GM12891 (cell line): ENCODE data around the gene CDK14.
"Not testable (repeated sequence)": the region's sequence is repeated elsewhere in the genome, so short reads cannot be mapped to it uniquely, and the experiment has no call there.

Experiments used
- DNase-seq: peaks from one replicate; pipeline ENCODE4 v3.0.0; 2011; ENCODE audit warnings: low spot score; ENCODE audit not compliant: insufficient read length
- FAIRE-seq: peaks from 2 replicates; lab custom pipeline; 2011; peaks lifted over from hg19 to GRCh38; lab: Jason Lieb, UNC
- PAX5 ChIP-seq: IDR thresholded peaks from 2 replicates; pipeline ENCODE4 v1.6.1; 2011; ENCODE audit warnings: low read length, moderate library complexity, mild to moderate bottlenecking; ENCODE audit not compliant: insufficient read depth, severe bottlenecking
- POLR2A ChIP-seq: IDR thresholded peaks from 2 replicates; pipeline ENCODE4 v1.6.1; 2011; ENCODE audit warnings: low read depth, low read length, control low read depth
- POLR2AphosphoS5 ChIP-seq: IDR thresholded peaks from 2 replicates; pipeline ENCODE4 v1.6.1; 2011; ENCODE audit warnings: low read depth, low read length, control low read depth
- POU2F2 ChIP-seq: IDR thresholded peaks from 2 replicates; pipeline ENCODE4 v1.6.1; 2011; ENCODE audit warnings: low read depth, mild to moderate bottlenecking, control low read depth, low read length, moderate library complexity
- SPI1 ChIP-seq: IDR thresholded peaks from 2 replicates; pipeline ENCODE4 v1.6.1; 2011; ENCODE audit warnings: low read depth, low read length, control low read depth
- TAF1 ChIP-seq: IDR thresholded peaks from 2 replicates; pipeline ENCODE4 v1.6.1; 2011; ENCODE audit warnings: low read depth, low read length, control low read depth

Gene CDK14

DNA sequence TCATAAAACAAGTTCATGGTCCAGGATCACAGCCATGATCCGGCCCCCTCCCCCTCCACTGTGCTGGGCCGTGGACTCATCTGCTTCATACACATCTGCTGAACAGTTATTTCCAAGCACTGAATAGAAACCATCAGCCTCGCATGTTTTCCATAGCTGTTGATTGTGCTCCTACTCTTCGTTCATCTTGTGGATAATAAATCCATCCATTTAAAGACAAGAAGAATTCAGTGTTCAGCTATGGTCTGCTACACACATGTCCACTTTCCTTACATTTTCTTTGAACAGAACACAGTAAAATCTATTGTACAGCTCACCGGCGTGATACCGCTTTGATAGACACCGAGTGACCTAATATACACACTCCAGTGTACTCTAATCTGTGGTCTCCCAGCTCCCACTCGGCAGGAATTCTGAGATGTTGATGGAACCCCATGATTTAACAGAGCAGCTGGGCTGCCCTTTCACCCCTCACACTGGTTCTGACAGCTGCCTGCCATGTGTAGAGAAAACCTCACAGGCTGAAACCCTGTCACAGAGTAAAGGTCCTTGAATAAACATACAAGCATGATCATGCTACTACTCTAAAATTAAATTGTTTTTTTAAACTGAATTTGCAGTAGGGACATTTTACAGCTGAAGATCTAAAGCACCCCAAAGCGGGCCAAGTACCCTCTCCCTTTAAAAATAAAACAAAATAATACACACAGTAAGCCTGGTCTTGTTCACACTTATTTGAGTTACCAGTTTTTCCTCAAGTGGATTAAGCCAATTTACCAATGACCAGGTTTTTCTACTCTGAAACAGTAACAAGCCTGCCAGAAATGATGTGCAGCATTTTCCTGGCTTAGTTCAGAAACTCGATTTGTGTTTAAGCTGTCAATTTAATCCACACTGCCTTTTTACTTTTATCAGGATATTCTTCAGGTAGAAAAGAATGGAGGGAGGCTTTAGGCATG, 573.0 kb downstream of the CDK14 start:
- FAIRE-seq: no peak

DNA sequence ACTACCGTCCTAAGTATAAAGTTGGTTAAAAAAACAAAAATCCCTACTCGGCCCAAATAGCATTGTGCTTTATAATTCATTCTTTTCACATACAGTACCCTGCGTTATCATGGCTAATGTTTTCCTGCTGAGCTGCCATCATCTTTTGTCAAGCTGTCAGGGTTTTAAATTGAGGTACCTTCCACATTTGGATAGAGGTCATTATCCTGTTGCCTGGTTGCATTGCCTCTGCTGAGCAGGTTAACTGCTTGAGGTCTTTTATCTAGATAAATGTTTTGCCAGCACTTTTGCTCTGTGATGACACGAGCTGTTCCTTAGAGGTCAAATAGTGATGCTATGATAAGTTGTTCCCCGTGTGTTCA, 573.7 kb downstream of the CDK14 start:
- DNase-seq: no peak
- FAIRE-seq: no peak
- no peak for TF ChIP-seq POLR2A
- TF ChIP-seq SPI1: no peak
- no peak for TF ChIP-seq POLR2AphosphoS5
- no peak for TF ChIP-seq POU2F2
- TF ChIP-seq PAX5: no peak
- TF ChIP-seq TAF1: no peak

More for the DNA sequence above, 573.0 kb downstream of the CDK14 start:
- no peak for TF ChIP-seq SPI1
- no peak for TF ChIP-seq PAX5
- no peak for TF ChIP-seq POLR2A
- no peak for TF ChIP-seq POLR2AphosphoS5
- TF ChIP-seq POU2F2: no peak
- TF ChIP-seq TAF1: no peak
- no peak for DNase-seq

DNA sequence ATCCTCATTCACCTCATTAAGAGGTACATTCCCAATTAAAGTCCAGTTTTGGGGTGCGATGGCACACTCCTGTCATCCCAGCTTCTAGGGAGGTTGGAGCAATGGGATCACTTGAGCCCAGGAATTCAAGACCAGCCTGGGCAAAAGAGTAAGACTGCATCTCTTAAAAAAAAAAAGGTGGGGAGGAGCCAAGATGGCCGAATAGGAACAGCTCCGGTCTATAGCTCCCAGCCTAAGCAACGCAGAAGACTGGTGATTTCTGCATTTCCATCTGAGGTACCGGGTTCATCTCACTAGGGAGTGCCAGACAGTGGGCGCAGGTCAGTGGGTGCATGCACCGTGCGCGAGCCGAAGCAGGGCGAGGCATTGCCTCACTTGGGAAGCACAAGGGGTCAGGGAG, 577.1 kb downstream of the CDK14 start:
- not testable (repeated sequence) for DNase-seq, FAIRE-seq

DNA sequence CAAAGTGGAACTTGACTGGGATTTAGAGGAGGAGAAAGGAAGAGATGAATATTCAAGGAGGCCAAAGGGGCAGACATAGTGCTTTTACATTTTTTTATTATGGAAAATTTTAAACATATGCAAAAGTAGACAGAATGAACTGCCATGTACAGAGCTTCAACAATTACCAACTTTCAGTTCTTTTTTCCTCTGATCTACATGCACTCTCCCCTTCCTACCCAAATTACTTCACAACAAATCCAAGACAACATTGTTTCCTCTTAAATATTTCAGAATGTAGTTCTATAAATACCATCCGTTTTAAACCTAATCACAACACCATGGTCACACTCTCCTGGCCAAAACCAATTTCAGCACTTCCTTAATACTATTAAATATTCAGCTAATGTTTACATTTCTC, 584.6 kb downstream of the CDK14 start:
- no peak for TF ChIP-seq SPI1
- TF ChIP-seq PAX5: no peak
- TF ChIP-seq POU2F2: no peak
- no peak for TF ChIP-seq TAF1
- no peak for TF ChIP-seq POLR2A
- TF ChIP-seq POLR2AphosphoS5: no peak
- DNase-seq: no peak
- no peak for FAIRE-seq

DNA sequence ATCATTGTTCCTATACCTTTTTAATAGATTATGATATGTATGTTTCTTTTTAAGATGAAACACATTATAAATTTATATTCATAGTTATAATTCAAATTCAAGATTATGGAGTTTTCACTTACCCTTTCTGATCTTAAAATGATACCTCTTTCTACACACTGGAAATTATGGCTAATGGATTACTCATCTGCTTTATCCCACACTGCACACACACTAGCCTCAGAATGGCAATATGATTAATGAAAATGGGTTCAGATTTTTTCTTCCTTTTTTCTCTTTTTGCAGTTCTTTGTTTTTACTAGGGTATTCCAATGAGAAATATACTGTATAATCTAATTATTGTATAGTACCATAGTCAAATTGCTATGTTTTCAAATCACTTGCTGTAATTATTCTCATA, 585.8 kb downstream of the CDK14 start:
- no peak for FAIRE-seq
- no peak for TF ChIP-seq POLR2A
- no peak for DNase-seq

DNA sequence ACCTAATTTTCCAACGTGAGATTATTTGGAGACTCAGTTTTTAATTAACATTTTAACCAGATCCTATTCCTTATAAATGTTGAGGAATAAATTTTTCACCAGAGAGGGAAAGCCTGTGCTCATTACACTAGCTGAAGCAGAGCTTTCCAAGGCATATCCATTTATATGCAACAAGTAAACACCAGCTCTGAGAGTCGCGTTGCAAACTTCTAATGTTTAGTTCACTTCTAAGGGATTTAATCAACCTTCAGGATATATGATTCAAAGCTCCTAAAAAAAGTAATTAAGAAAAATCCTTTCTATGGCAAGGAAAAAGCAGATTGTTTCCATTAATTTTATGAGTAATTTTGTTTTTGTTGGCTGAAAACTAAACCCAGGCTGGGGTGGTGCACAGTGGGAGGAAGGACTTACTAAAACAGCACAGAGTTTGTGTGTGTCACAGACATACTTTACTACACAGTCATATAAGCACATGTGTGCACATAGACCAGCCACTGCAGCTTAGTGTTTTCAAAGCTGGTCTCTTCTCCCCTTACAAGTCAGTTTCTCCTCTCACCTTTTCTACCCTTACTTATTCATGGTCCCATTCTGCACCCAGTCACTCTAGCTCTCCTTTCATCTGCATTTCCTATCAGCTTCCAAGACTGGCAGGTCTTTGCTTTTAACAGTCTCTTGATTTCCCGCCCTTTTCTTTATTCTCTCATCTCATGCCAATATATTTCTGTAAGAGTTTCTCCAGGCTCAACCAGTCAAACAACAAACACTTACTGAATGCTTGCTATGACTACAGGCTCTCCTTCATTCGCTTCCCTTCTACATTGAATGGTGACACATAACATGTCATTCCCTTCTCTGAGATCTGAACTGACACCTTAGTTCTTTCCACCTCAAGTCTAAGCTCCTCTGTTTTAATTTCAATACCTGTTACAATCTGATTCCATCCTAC, 587.0 kb downstream of the CDK14 start:
- DNase-seq: no peak
- TF ChIP-seq POLR2AphosphoS5 (no peak), TAF1 (no peak), POLR2A (no peak), PAX5 (no peak), POU2F2 (no peak)
- FAIRE-seq: no peak

DNA sequence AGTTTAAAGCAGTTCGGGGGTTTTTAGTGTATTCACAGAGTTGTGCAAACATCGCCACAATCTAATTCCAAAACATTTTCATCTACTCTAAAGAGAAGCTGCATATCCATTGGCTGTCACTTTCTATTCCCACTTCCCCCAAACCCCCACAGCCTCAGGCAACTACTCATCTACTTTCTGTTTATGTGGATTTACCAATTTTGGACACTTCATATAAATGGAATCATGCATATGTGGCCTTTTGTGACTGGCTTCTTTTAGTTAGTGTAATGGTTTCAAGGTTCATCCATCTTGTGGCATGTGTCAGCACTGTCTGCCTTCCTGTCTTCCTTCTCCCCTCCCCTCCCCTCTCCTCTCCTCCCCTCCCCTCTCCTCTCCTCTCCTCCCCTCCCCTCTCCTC, 589.6 kb downstream of the CDK14 start:
- FAIRE-seq (no peak), DNase-seq (no peak)
- TF ChIP-seq TAF1 (no peak), POLR2A (no peak), SPI1 (no peak), PAX5 (no peak), POU2F2 (no peak), POLR2AphosphoS5 (no peak)

DNA sequence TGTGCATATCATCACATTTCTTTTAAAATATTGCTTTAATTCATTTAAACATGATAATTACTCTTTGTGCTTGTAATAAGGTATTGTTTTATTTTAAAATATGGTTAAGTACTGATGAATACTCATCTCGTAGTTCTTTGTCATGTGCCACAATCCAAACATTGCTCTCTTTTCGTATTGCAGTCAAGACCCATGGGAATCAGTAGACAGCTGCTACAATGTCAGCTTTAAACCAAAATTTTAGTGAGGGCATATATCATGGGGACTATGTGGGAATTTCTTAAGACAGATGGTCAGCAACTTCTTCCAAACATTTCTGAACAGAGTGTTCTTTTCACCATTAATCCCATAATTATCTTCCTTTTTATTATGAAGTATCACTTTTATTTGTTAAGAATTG, 590.9 kb downstream of the CDK14 start:
- no peak for TF ChIP-seq SPI1

DNA sequence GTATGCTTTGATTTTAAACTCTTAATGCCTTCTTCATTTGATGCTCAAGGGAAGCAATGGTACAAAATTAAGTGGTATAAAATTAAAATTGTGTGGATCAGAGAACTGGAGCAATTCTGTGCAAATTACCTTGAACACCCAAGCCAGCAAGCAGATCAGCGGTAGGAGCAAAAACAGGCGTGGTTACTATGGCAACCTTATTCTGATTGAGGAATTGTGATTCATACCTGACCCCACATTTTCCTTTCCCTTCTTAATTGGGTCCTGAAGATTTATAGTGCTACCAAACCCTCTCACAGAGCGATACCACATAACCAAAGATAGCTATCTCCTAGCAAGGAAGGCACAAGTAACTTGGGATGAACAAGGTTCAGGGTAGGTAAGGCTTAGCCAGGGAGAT, 595.6 kb downstream of the CDK14 start:
- DNase-seq (no peak), FAIRE-seq (no peak)
- TF ChIP-seq SPI1: no peak
- no peak for TF ChIP-seq POLR2AphosphoS5
- TF ChIP-seq POU2F2: no peak
- TF ChIP-seq PAX5: no peak
- no peak for TF ChIP-seq TAF1
- TF ChIP-seq POLR2A: no peak

More for the DNA sequence above, 590.9 kb downstream of the CDK14 start:
- DNase-seq: no peak
- FAIRE-seq: no peak

DNA sequence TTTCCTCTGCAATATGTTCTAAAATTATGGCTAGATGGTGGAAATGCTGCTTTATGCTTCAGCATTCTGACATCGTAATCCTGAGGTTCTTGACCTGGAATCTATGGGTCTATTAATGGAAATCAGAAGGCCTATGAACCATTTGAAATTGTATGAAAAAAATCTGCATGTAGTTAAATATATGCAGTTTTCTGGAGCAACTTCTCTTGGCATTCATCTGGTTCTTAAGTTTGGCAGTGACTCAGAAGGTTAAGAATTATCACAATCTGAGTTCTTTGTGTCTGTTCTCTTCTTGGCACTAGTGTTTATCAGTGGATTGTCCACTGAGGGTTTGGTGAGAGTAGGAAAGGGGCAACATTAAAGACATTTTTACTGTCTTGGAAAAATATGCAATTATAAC, 597.0 kb downstream of the CDK14 start:
- TF ChIP-seq POLR2AphosphoS5 (no peak), TAF1 (no peak), POLR2A (no peak), SPI1 (no peak), POU2F2 (no peak), PAX5 (no peak)
- DNase-seq (no peak), FAIRE-seq (no peak)
